ENCODE results near the gene ZBTB18.
A peak's percentile ranks its signal among the peaks of the same experiment; 100 is the strongest.
"Not testable (repeated sequence)": the region's sequence is repeated elsewhere in the genome, so short reads cannot be mapped to it uniquely, and the experiment has no call there.

ZBTB18 gene

GRCh38 chr1:244037252-244037651, 13.8 kb upstream of the ZBTB18 start:
- no peak for DNase-seq (ENCODE audit: insufficient read length, low spot score)
- TF ChIP-seq POLR2A (IDR thresholded peaks at IDR 0.05; ENCODE audit: low read depth, low read length), result no peak
- no peak for TF ChIP-seq POLR2AphosphoS5 (IDR thresholded peaks at IDR 0.05; ENCODE audit: low read depth, low read length)
- no peak for TF ChIP-seq POU2F2 (IDR thresholded peaks at IDR 0.05; ENCODE audit: low read depth, low read length)
- no peak for TF ChIP-seq PAX5 (IDR thresholded peaks at IDR 0.05; ENCODE audit: insufficient read depth, low read length, severe bottlenecking)
- TF ChIP-seq TAF1 (IDR thresholded peaks at IDR 0.05; ENCODE audit: low read depth, low read length), result no peak
- TF ChIP-seq SPI1 (IDR thresholded peaks at IDR 0.05; ENCODE audit: low read depth, low read length), result no peak
- FAIRE-seq, result no peak

- TF ChIP-seq PAX5 (IDR thresholded peaks at IDR 0.05; ENCODE audit: insufficient read depth, low read length, severe bottlenecking), result no peak
- TF ChIP-seq POU2F2 (IDR thresholded peaks at IDR 0.05; ENCODE audit: low read depth, low read length), result no peak
- no peak for TF ChIP-seq TAF1 (IDR thresholded peaks at IDR 0.05; ENCODE audit: low read depth, low read length)
- no peak for TF ChIP-seq SPI1 (IDR thresholded peaks at IDR 0.05; ENCODE audit: low read depth, low read length)
- no peak for TF ChIP-seq POLR2AphosphoS5 (IDR thresholded peaks at IDR 0.05; ENCODE audit: low read depth, low read length)
- no peak for TF ChIP-seq POLR2A (IDR thresholded peaks at IDR 0.05; ENCODE audit: low read depth, low read length)
- DNase-seq (ENCODE audit: insufficient read length, low spot score) (no peak), FAIRE-seq (no peak)
These were observed 9.5 kb upstream of the ZBTB18 start for GRCh38 chr1:244041466-244042120.

GRCh38 chr1:244042293-244042692, 8.8 kb upstream of the ZBTB18 start:
- no peak for DNase-seq (ENCODE audit: insufficient read length, low spot score)
- no peak for FAIRE-seq
- TF ChIP-seq TAF1 (IDR thresholded peaks at IDR 0.05; ENCODE audit: low read depth, low read length), result no peak
- no peak for TF ChIP-seq POLR2A (IDR thresholded peaks at IDR 0.05; ENCODE audit: low read depth, low read length)
- no peak for TF ChIP-seq SPI1 (IDR thresholded peaks at IDR 0.05; ENCODE audit: low read depth, low read length)
- TF ChIP-seq PAX5 (IDR thresholded peaks at IDR 0.05; ENCODE audit: insufficient read depth, low read length, severe bottlenecking), result no peak
- no peak for TF ChIP-seq POU2F2 (IDR thresholded peaks at IDR 0.05; ENCODE audit: low read depth, low read length)
- TF ChIP-seq POLR2AphosphoS5 (IDR thresholded peaks at IDR 0.05; ENCODE audit: low read depth, low read length), result no peak

- peak; percentile 20 for FAIRE-seq
- TF ChIP-seq POLR2A (IDR thresholded peaks at IDR 0.05; ENCODE audit: low read depth, low read length), result no peak
- no peak for TF ChIP-seq PAX5 (IDR thresholded peaks at IDR 0.05; ENCODE audit: insufficient read depth, low read length, severe bottlenecking)
- TF ChIP-seq SPI1 (IDR thresholded peaks at IDR 0.05; ENCODE audit: low read depth, low read length), result no peak
- no peak for TF ChIP-seq POLR2AphosphoS5 (IDR thresholded peaks at IDR 0.05; ENCODE audit: low read depth, low read length)
- TF ChIP-seq TAF1 (IDR thresholded peaks at IDR 0.05; ENCODE audit: low read depth, low read length), result no peak
- no peak for TF ChIP-seq POU2F2 (IDR thresholded peaks at IDR 0.05; ENCODE audit: low read depth, low read length)
These were observed 6.7 kb upstream of the ZBTB18 start for GRCh38 chr1:244044423-244044822.

GRCh38 chr1:244046254-244046653, 4.8 kb upstream of the ZBTB18 start:
- not testable (repeated sequence) for DNase-seq (ENCODE audit: insufficient read length, low spot score)
- peak; percentile 80 for FAIRE-seq
- peak; percentile 63; the same call in 1 of the 2 replicates for TF ChIP-seq SPI1 (IDR thresholded peaks at IDR 0.05; ENCODE audit: low read depth, low read length)

More at GRCh38 chr1:244044423-244044822, 6.7 kb upstream of the ZBTB18 start:
- no peak for DNase-seq (ENCODE audit: insufficient read length, low spot score)

- FAIRE-seq (no peak), DNase-seq (ENCODE audit: insufficient read length, low spot score) (no peak)
- no peak for TF ChIP-seq POU2F2 (IDR thresholded peaks at IDR 0.05; ENCODE audit: low read depth, low read length)
These were observed 4.0 kb upstream of the ZBTB18 start for GRCh38 chr1:244046907-244047611.

GRCh38 chr1:244047621-244048255, 3.3 kb upstream of the ZBTB18 start:
- TF ChIP-seq PAX5 (IDR thresholded peaks at IDR 0.05; ENCODE audit: insufficient read depth, low read length, severe bottlenecking) (peak; percentile 65), POLR2AphosphoS5 (IDR thresholded peaks at IDR 0.05; ENCODE audit: low read depth, low read length) (peak; percentile 70), POU2F2 (IDR thresholded peaks at IDR 0.05; ENCODE audit: low read depth, low read length) (peak; percentile 38; the same call in 1 of the 2 replicates), SPI1 (IDR thresholded peaks at IDR 0.05; ENCODE audit: low read depth, low read length) (no peak), TAF1 (IDR thresholded peaks at IDR 0.05; ENCODE audit: low read depth, low read length) (peak; percentile 47), POLR2A (IDR thresholded peaks at IDR 0.05; ENCODE audit: low read depth, low read length) (peak; percentile 82)
- no peak for FAIRE-seq
- DNase-seq (ENCODE audit: insufficient read length, low spot score), result no peak

GRCh38 chr1:244048256-244049161, 2.6 kb upstream of the ZBTB18 start:
- FAIRE-seq, result peak; percentile 97
- DNase-seq (ENCODE audit: insufficient read length, low spot score), result peak; percentile 82
- TF ChIP-seq PAX5 (IDR thresholded peaks at IDR 0.05; ENCODE audit: insufficient read depth, low read length, severe bottlenecking) (no peak), POU2F2 (IDR thresholded peaks at IDR 0.05; ENCODE audit: low read depth, low read length) (no peak), POLR2A (IDR thresholded peaks at IDR 0.05; ENCODE audit: low read depth, low read length) (no peak), SPI1 (IDR thresholded peaks at IDR 0.05; ENCODE audit: low read depth, low read length) (no peak), TAF1 (IDR thresholded peaks at IDR 0.05; ENCODE audit: low read depth, low read length) (no peak), POLR2AphosphoS5 (IDR thresholded peaks at IDR 0.05; ENCODE audit: low read depth, low read length) (no peak)

Measured in GM12891 (cell line).